HG03354 (cell line): ENCODE measurements around the gene FOXB1.

ENCODE experiments used
- ATAC-seq: cut with Tn5 transposase; IDR thresholded peaks from one replicate; pipeline ENCODE4 v1.9.1; 2021; ENCODE audit warnings: mild to moderate bottlenecking; ENCODE audit not compliant: unreplicated experiment, poor library complexity, severe bottlenecking

Gene FOXB1

GRCh38 chr15:59998305-59998949, 5.7 kb upstream of the FOXB1 start:
- ATAC-seq, result no peak

GRCh38 chr15:59998950-59999611, 5.0 kb upstream of the FOXB1 start:
- ATAC-seq, result no peak

- ATAC-seq, result no peak
Observed at GRCh38 chr15:59999612-60000112, 4.4 kb upstream of the FOXB1 start.

DNA sequence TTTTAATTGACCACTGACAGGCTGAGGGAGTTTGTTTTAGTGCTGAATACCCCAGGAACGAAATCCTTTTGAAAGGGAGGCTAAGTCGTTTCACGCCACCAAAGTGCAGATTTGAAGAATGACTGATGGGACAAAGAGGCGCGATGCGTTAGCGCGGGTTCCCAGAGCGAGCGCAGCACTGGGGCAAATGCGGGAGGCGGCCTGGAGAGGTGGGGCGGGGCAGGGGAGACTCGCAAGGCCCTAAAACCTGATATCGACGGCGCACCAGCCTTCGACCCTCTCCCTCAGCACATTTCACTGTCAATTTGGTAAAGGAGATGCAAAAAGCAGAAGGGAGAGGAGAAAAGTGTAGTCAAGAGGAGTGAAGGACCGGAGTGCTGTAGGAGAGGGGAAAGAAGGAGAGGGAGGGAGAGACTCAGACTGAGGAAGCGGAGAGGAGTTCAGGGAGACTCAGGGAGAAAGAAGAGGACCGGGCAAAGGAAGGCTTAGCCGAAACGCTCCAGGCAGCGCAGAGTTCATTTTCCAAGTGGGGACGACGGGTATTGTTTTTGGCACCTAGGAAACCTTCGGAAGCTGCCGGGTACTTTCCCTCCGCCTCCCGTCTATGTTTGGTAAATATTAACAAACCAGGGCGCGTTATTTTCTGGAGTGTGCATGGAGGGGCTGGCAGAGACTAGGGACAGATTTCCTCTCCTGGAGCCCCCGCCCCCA, 3.8 kb upstream of the FOXB1 start:
- no peak for ATAC-seq

GRCh38 chr15:60000824-60001609, 3.1 kb upstream of the FOXB1 start:
- ATAC-seq, result no peak

DNA sequence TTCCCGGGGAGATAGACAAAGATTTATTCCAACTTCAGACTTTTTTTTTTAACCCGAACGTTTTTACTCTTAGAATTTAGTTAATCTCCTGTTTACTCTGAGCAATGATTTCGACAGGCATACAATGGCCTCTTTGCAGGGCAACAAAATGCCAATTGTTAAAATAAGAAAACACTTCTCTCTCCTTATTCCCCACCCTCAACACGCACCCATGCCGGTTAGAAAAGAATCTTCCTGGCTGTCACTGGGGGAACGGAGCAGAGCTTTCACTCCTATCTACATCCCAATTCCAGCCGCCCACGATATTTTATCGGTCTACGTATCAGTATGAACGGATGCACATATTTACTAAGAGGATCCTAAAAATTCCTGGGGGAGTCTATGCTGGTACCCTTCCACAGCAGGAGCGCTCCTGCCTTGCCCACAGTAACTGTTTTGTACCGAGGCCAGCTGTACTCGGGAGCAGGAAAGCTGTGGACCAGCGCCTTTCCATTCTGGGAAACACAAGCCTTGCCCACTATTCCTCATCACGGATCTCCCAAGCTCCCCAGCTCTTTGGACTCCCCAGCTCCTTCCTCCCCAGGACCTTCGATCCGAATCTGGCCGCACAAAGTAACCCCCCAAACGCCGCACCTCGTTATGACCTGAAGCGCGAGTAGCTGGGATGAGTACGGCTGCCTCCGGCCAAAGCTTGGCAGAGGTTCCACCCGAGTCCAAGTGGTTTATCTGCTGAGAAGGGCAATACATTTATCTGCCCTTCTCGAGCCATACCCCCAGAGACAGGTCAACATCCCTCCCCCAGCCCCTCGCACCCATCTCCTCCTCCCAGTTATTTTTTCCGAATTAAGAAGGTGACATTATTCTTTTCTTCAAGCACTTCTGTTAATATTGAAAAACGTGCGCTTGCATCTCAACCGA, 2.2 kb upstream of the FOXB1 start:
- ATAC-seq, result no peak

DNA sequence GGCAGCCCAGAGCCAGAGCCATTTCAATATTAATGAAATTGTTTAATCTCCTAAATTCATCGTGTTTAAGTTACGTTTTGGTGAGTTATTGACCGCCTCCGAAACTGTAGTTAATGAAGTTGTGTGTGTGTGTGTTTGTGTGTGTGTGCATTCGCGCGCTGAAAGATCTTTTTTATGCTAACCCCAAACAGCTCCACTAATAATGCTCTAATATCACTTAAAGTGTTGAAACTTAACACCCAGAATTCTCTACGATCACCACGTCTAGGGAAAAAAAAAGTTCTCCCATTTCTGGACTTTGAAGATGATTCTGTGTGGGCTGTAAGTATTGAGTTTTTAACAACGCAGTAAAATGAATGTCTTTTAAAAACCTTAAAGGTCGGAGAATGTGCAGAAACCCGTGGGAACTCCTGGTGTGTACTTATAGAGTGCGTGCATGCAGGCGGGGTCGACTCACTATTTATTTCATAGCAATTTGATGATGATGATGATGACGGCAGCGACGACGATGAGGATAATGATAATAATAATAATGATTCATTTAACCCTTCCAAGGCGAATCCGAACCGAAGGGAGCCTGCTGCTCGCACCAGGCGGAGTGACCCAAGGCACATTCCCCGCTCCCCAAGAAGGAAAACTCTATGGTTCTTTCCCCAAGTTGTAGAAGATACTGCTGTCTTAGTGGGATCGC, 1.4 kb upstream of the FOXB1 start:
- ATAC-seq, result no peak

DNA sequence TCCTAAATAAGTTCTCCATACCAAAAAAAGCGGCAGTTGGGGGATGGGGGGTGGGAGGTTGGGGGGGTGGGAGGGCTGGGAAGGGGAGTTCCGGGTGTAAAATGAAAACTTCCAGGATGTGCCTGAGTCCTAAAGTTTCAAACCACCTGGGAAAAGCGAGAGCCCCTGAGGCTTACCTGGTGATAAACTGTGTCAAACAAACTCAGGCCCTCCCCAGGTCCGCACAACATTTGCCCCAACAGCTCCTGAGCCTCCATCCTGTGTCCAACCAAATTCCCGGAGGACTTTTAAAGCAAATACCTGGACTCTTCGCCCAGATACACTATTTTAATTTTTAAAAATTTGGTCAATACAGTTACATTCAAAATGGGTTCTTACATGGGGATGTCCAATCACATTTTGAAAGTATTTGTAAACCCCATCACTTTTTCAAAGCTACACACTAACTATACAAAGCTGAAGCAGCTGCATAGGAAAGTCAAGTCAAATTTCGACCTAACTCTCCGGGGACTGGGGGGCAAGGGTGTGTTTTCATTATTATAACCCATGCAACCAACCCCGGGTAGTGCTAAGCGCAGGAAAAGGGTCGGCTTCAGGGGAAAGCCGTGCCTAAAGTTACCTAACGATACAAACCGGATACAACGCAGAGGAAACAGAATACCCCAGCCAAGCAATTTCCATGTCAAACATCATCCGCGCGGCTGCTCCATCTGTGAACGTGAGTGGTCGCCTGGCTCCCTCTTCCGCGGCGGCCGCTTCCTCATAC, 685 bp upstream of the FOXB1 start:
- ATAC-seq, result no peak

- ATAC-seq, result no peak
Observed at GRCh38 chr15:60004846-60005351, 788 bp downstream of the FOXB1 start.

- peak; percentile 16 for ATAC-seq
Observed at GRCh38 chr15:60005352-60006202, 1.5 kb downstream of the FOXB1 start.

GRCh38 chr15:60006203-60006862, 2.2 kb downstream of the FOXB1 start:
- peak; percentile 69 for ATAC-seq

DNA sequence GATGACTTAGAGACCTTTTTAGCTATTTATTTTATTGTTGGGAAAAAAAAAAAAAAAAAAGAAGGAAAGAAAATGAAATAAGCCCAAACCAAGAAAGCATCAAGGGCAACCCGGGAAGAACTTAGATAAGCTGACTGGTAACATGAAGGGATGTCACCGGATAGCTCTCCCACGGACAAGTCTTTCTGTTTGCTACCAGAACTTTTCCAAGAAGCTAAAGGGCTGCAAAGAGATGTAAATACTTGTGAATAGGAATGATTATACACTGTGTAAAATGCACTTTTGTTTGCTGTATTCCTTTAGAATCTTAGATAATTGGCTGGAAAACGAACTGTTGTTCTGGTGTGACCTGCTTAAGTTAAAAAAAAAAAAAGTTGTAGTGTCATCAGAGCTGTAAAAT, 2.8 kb downstream of the FOXB1 start:
- no peak for ATAC-seq

- ATAC-seq, result no peak
Observed at GRCh38 chr15:60009124-60009960, 5.2 kb downstream of the FOXB1 start.

- no peak for ATAC-seq
Observed at GRCh38 chr15:60009980-60010732, 6.0 kb downstream of the FOXB1 start.

GRCh38 chr15:60010858-60011257, 6.7 kb downstream of the FOXB1 start:
- ATAC-seq, result no peak
